Measurements from ENCODE around the gene GAGE2A.
"Not testable (repeated sequence)": the region's sequence is repeated elsewhere in the genome, so short reads cannot be mapped to it uniquely, and the experiment has no call there.

GAGE2A gene, protein sequence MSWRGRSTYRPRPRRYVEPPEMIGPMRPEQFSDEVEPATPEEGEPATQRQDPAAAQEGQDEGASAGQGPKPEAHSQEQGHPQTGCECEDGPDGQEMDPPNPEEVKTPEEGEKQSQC

DNA sequence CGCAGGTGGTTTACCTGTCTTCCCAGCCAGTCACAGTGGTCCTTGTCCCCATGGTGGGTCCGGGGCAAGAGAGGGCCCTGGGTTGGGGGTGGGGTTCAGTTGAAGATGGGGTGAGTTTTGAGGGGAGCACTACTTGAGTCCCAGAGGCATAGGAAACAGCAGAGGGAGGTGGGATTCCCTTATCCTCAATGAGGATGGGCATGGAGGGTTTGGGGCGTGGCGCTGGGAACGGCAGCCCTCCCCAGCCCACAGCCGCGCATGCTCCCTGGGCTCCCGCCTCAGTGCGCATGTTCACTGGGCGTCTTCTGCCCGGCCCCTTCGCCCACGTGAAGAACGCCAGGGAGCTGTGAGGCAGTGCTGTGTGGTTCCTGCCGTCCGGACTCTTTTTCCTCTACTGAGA is at the start of gene GAGE2A:
TSS of gene GAGE2A (plus strand) at position 301 of the 400 bp plus-strand sequence. CDS start 1,155 bp downstream, outside the sequence.
- not testable (repeated sequence) for DNase-seq

- DNase-seq, result not testable (repeated sequence)
These were observed 47.9 kb upstream of the GAGE2A start, which contains the start of gene GAGE12D for GRCh38 chrX:49541433-49541832. TSS of gene GAGE12D (plus strand) at chrX:49541733. CDS start at chrX:49542888, 1,155 bp downstream.

DNA sequence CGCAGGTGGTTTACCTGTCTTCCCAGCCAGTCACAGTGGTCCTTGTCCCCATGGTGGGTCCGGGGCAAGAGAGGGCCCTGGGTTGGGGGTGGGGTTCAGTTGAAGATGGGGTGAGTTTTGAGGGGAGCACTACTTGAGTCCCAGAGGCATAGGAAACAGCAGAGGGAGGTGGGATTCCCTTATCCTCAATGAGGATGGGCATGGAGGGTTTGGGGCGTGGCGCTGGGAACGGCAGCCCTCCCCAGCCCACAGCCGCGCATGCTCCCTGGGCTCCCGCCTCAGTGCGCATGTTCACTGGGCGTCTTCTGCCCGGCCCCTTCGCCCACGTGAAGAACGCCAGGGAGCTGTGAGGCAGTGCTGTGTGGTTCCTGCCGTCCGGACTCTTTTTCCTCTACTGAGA is 38.3 kb upstream of the GAGE2A start, which contains the start of gene GAGE12E:
TSS of gene GAGE12E (plus strand) at position 301 of the 400 bp plus-strand sequence. CDS start 1,155 bp downstream, outside the sequence.
- not testable (repeated sequence) for DNase-seq

DNA sequence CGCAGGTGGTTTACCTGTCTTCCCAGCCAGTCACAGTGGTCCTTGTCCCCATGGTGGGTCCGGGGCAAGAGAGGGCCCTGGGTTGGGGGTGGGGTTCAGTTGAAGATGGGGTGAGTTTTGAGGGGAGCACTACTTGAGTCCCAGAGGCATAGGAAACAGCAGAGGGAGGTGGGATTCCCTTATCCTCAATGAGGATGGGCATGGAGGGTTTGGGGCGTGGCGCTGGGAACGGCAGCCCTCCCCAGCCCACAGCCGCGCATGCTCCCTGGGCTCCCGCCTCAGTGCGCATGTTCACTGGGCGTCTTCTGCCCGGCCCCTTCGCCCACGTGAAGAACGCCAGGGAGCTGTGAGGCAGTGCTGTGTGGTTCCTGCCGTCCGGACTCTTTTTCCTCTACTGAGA is 28.8 kb upstream of the GAGE2A start, which contains the start of gene GAGE12F:
TSS of gene GAGE12F (plus strand) at position 301 of the 400 bp plus-strand sequence. CDS start 1,155 bp downstream, outside the sequence.
- DNase-seq, result not testable (repeated sequence)

DNA sequence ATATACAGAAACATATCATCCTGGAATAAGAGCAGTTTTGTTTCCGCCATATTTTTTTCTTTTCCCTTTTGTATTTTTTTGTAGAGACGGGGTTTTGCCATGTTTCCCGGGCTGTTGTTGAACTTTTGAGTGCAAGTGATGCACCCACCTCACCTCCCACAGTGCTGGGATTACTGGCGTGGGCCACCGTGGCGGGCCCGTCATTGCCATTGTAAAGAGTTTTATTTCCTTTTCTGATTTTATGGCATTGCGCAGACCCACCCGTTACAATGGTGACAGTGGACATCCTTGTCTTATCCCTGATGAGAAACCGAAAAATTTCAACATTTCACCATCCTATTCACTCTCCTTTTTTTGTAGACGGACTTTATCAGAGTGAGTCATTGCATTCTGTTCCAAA is 20.6 kb upstream of the GAGE2A start:
- not testable (repeated sequence) for DNase-seq

DNA sequence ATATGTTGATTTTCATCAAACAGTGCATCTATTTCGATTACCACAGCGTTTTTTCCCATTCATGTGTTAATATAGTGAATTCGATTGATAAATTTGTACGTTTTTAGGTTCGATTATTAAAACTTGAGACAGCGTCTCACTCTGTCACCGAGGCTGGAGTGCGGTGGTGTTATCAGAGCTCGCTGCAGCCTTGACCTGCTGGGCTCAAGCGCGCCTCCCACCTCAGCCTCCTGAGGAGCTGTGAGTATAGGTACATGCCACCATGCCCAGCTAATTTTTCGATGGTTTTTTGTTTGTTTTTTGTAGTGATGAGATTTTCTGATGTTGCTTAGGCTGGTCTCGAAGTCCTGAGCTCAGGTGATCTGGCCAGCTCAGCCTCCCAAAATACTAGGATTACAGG is 20.1 kb upstream of the GAGE2A start:
- DNase-seq, result not testable (repeated sequence)

DNA sequence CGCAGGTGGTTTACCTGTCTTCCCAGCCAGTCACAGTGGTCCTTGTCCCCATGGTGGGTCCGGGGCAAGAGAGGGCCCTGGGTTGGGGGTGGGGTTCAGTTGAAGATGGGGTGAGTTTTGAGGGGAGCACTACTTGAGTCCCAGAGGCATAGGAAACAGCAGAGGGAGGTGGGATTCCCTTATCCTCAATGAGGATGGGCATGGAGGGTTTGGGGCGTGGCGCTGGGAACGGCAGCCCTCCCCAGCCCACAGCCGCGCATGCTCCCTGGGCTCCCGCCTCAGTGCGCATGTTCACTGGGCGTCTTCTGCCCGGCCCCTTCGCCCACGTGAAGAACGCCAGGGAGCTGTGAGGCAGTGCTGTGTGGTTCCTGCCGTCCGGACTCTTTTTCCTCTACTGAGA is 19.2 kb upstream of the GAGE2A start, which contains the start of gene GAGE12G:
TSS of gene GAGE12G (plus strand) at position 301 of the 400 bp plus-strand sequence. CDS start 1,155 bp downstream, outside the sequence.
- DNase-seq, result not testable (repeated sequence)

DNA sequence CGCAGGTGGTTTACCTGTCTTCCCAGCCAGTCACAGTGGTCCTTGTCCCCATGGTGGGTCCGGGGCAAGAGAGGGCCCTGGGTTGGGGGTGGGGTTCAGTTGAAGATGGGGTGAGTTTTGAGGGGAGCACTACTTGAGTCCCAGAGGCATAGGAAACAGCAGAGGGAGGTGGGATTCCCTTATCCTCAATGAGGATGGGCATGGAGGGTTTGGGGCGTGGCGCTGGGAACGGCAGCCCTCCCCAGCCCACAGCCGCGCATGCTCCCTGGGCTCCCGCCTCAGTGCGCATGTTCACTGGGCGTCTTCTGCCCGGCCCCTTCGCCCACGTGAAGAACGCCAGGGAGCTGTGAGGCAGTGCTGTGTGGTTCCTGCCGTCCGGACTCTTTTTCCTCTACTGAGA is 9.6 kb upstream of the GAGE2A start, which contains the start of gene GAGE12H:
TSS of gene GAGE12H (plus strand) at position 301 of the 400 bp plus-strand sequence. CDS start 1,155 bp downstream, outside the sequence.
- DNase-seq, result not testable (repeated sequence)

DNA sequence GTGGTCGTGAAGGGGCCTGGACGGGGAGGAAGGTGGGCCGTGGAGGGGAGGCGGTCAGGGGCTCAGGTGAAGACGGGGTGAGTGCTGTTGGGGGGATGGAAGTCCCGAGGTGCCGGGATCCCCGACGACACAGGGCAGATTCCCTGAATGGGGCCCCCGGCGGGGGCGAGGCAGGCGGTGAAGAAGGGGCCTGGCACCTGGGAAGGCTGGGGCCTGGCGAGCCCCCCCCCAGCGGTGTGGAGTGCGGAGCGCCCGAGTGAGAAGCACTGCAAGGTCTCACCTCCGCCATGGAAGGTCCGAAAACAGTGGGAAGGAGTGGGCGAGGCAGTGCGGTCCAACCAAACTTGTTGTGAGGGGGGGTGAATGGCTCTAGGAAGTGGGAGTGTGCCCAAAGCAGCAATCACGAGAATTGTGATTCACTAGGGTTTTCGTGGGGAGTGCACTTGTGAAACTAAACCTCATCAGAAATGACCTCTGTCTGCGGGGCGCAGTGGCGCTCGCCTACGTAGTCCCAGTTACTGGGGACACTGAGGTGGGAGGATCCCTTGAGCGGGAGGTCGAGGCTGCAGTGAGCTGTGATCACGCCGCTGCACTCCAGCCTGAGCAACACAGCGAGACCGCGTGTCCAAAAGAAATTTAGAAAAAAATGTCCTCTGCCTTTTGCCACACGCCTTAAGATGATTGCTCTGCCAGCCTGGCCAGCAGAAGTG is 628 bp downstream of the GAGE2A start:
- peak; percentile 50 for DNase-seq

DNA sequence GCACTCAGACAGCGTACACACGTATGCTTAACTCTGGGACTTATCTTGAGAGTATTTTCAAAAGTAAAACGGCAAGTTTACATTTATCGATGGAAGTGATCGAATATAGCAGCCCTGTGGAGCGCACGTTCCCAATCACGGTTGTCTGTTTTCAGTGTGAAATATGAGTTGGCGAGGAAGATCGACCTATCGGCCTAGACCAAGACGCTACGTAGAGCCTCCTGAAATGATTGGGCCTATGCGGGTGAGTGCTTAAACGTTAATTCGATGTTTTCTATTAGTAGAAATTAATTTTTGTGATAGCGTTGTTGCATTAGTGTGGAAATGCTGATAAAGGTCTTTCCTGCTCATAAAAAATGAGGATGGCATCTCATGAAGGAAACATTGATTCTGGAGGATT is 1.2 kb downstream of the GAGE2A start:
- DNase-seq, result not testable (repeated sequence)

- not testable (repeated sequence) for DNase-seq
These were observed 9.4 kb downstream of the GAGE2A start, which contains the start of gene GAGE1 for GRCh38 chrX:49598720-49599119. TSS of gene GAGE1 (plus strand) at chrX:49599020. CDS start at chrX:49600175, 1,155 bp downstream.

DNA sequence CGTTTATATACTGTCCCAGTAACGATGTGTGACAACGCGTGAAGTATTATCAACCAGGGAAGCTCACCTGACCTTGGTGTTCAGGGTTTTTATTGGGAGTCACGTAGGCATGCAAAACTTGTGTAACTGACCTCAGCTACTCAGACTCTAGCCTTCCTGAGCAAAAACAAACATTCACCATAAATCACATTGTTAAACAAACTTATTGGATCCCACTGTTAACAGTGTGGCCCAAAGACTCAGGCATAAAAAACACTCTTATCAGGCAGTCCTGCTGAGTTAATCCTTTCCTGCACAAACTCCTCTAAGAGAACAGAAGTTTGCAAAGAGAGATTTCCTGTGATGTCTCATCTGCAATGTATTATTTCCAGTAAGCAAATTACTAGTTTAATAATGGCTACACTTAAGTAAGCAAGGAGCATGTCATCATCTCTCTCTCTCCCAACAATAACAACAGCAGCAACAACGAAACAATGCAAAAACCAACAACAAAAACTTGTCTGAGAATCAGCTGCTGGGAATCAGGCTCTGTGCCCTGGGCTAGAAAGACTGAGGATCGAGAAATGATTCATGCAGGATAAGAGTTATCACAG is 21.5 kb downstream of the GAGE2A start:
- DNase-seq, result no peak

- DNase-seq, result no peak
These were observed 29.3 kb downstream of the GAGE2A start for GRCh38 chrX:49618574-49618973.

DNA sequence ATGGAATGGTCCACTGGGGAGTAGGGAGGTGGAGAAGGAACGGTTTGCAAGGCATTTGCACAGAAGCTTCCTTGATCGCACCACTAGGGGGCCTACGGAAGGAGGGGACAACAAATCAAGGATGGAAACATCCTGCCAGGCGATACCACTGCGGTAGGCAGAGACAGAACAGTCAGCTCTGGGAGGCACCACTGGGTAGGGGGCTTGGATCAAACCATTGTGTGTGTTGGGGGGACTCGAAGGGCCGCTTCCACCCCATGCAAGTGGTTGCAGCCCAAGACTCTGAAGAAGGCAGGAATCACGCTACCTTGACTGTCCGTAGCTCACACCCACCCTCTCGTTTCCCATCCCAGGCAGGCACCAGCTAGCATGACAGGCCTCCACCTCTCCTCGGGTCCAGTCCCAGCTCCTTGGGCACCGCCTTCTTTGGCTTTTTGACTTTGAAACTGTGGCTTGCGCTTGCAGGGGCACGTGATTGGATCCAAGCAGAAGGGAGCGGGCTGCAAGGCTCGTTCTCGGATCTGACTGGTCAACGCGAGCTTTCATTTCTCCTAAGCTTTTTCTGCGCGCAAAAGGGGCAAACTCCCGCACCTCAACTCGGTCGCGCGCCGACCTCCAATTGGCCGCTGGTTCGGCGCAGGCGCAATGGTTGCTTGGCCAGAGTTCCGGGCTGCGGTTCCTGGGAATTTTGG is 37.9 kb downstream of the GAGE2A start:
- no peak for DNase-seq

DNA sequence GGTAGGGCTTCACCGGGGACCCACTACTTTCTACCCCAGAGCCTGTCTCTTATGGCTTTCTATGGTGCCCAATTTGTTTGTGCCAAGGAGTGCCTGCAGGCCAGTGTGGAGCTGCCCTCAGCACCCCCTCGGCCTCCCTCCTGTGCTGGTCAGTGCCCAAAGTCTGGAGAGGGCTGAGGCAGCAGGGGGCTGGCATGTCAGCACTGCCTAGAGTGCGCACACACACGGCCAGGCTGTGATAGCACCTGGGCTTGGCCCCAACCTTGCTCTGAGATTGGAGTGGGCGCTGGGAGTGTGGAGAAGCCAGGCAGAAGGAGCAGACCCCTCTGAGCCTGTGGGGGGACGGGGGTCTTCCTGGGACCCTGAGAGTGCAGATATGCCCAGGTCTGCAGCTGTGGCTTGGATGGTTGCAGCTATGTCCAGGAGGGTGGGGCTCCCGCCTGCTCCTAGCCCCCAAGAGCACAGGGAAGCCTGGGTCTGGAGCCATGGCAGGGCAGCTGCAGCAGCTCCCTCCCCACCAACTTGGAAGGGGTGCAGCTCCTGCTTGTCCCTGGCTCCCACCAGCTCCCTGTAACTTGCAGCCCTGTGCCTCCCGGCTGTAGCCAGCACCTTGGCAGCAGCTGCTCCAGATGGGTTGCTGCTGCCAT is 55.8 kb downstream of the GAGE2A start:
- no peak for DNase-seq
